ENCODE results near the gene PLXNA1.

DNA sequence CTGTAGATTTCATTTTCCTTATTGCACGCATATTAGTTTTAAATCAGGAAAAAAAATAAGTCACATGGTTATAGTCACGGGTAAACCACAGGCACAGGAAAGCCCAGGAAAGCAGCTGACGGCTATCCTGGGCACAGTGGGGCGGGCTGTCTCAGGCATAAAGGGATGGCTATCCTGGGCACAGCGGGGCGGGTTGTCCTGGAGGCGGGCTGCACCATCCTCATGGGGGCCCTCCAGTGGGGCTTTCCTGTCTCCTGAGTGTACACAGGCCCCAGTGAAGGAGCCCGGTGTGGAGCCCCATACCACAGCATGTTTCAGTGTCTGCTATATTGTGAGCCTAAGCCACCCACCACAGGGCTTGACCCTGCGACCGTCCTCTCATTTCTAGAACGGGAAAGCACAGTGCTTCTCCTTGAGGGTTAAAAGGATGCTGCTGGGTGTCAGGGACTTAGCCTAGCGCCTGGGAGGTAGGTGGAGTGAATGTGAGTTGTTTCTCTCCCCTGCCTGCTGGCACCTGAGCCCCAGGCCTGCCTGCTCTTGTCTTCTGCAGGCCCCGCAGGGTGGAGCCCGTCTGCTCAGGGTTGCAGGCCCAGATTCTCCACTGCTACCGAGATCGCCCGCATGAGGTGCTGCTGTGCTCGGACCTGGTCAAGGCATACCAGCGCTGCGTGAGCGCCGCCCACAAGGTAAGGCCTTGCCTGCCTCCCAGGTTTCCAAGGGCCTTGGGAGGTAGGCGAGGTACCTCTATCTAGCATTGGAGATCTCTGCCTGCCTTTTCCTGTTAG, 25.9 kb upstream of the PLXNA1 start:
- TF ChIP-seq POLR2A (IDR thresholded peaks at IDR 0.05): no peak
- TF ChIP-seq, protein P1, sequence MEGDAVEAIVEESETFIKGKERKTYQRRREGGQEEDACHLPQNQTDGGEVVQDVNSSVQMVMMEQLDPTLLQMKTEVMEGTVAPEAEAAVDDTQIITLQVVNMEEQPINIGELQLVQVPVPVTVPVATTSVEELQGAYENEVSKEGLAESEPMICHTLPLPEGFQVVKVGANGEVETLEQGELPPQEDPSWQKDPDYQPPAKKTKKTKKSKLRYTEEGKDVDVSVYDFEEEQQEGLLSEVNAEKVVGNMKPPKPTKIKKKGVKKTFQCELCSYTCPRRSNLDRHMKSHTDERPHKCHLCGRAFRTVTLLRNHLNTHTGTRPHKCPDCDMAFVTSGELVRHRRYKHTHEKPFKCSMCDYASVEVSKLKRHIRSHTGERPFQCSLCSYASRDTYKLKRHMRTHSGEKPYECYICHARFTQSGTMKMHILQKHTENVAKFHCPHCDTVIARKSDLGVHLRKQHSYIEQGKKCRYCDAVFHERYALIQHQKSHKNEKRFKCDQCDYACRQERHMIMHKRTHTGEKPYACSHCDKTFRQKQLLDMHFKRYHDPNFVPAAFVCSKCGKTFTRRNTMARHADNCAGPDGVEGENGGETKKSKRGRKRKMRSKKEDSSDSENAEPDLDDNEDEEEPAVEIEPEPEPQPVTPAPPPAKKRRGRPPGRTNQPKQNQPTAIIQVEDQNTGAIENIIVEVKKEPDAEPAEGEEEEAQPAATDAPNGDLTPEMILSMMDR (IDR thresholded peaks at IDR 0.05): peak in 2 of 6 experiments; percentile 28 to 60

All from esophagus squamous epithelium (tissue), 4 donors.